Lower lobe of right lung (tissue), 2 donors: ENCODE measurements around the gene CCDC30. TPM values are rescaled to one million over a fixed set of nuclear protein-coding genes. Genes with fewer than 3 reads are reported as not detected.
A peak's percentile ranks its signal among the peaks of the same experiment; 100 is the strongest.
"Not testable (repeated sequence)": the region's sequence is repeated elsewhere in the genome, so short reads cannot be mapped to it uniquely, and the experiment has no call there.

Experiments used
- ATAC-seq, 2 donors: fragments of 200-7000 bp; cut with Tn5 transposase; one replicate each; pipeline ENCODE4 v1.9.1; 2020 to 2022; ENCODE audit warnings: mild to moderate bottlenecking in 2 of 2, moderate library complexity in 2 of 2
- DNase-seq: peaks from one replicate; pipeline ENCODE4 v3.0.0-alpha.2; 2020
- H3K27ac ChIP-seq: fragments of 200-600 bp; one replicate; pipeline ENCODE4 v1.8.0; 2022
- H3K27me3 ChIP-seq: fragments of 200-600 bp; one replicate; pipeline ENCODE4 v1.8.0; 2022; ENCODE audit warnings: low read depth
- H3K36me3 ChIP-seq: fragments of 200-600 bp; one replicate; pipeline ENCODE4 v1.8.0; 2022; ENCODE audit warnings: mild to moderate bottlenecking
- H3K4me1 ChIP-seq: fragments of 200-600 bp; one replicate; pipeline ENCODE4 v1.8.0; 2022
- H3K4me3 ChIP-seq: fragments of 200-600 bp; one replicate; pipeline ENCODE4 v1.8.0; 2022; ENCODE audit warnings: mild to moderate bottlenecking
- H3K9me3 ChIP-seq: fragments of 200-600 bp; one replicate; pipeline ENCODE4 v1.8.0; 2022
- CTCF ChIP-seq: fragments of 200-600 bp; IDR thresholded peaks from one replicate; pipeline ENCODE4 v1.8.0; 2022; ENCODE audit warnings: antibody characterized with exemption, mild to moderate bottlenecking
- intact Hi-C: fragments of 100-400 bp; cut with DNase I; formaldehyde crosslinking; loops from one replicate; pipeline ENCODE4 v1.11.0; 2022
- total RNA-seq: library from RNA; stranded (reverse); fragmentation: NEBNext Ultra II Directional; extraction: Animal tissue kit (Norgen Biotek cat#: 25700); gene quantifications from one replicate; pipeline ENCODE4 v1.2.1, GENCODE V29; 2021
- donor health status: DM: no; HTN: yes; CAD: no; lungs with severe emphysema.

The CCDC30 gene
- total RNA-seq, 1 donor from 2014 or later: 10.2 TPM

GRCh38 chr1:42676534-42677087 lies 213.5 kb downstream of the CCDC30 start:
- peaks cover 25% of the 10 kb centered on the region for H3K36me3 ChIP-seq
- H3K27me3 ChIP-seq: no peaks in the 10 kb centered on the region
- TF ChIP-seq CTCF: no peak
- peaks cover 25% of the 10 kb centered on the region for H3K4me1 ChIP-seq
- no peaks in the 10 kb centered on the region for H3K9me3 ChIP-seq
- no peak overlapping the region for H3K4me3 ChIP-seq
- DNase-seq (no peak), ATAC-seq (peak in 1 of 2 donors; percentile 38)
- intact Hi-C loops: no loop called here
- H3K27ac ChIP-seq: no peak overlapping the region

GRCh38 chr1:42679364-42679983 lies 216.4 kb downstream of the CCDC30 start:
- H3K36me3 ChIP-seq: peaks cover 25% of the 10 kb centered on the region
- intact Hi-C loops: no loop called here
- no peak for ATAC-seq
- no peak overlapping the region for H3K4me3 ChIP-seq
- H3K4me1 ChIP-seq: peaks cover 38% of the 10 kb centered on the region
- no peaks in the 10 kb centered on the region for H3K27me3 ChIP-seq
- DNase-seq: no peak
- H3K27ac ChIP-seq: no peak overlapping the region
- H3K9me3 ChIP-seq: no peaks in the 10 kb centered on the region
- TF ChIP-seq CTCF: no peak

GRCh38 chr1:42680055-42680454 lies 217.0 kb downstream of the CCDC30 start:
- peaks cover 38% of the 10 kb centered on the region for H3K4me1 ChIP-seq
- intact Hi-C loops: no loop called here
- H3K36me3 ChIP-seq: peaks cover 24% of the 10 kb centered on the region
- no peak for TF ChIP-seq CTCF
- no peak for DNase-seq
- no peak overlapping the region for H3K4me3 ChIP-seq
- H3K9me3 ChIP-seq: no peaks in the 10 kb centered on the region
- no peak for ATAC-seq
- H3K27ac ChIP-seq: no peak overlapping the region
- H3K27me3 ChIP-seq: no peaks in the 10 kb centered on the region

- peaks cover 45% of the 10 kb centered on the region for H3K4me1 ChIP-seq
- intact Hi-C loops: no loop called here
- no peak for DNase-seq
- peak in 1 of 2 donors; percentile 1 for ATAC-seq
- no peaks in the 10 kb centered on the region for H3K27me3 ChIP-seq
- H3K4me3 ChIP-seq: peak overlapping the region; percentile 76
- H3K36me3 ChIP-seq: peaks cover 13% of the 10 kb centered on the region
- TF ChIP-seq CTCF: no peak
- no peaks in the 10 kb centered on the region for H3K9me3 ChIP-seq
- peak overlapping the region; percentile 90 for H3K27ac ChIP-seq
Observed at GRCh38 chr1:42680921-42681683, 218.0 kb downstream of the CCDC30 start.

GRCh38 chr1:42681741-42682483 lies 218.8 kb downstream of the CCDC30 start, which contains the start of gene YBX1:
Gene YBX1 (plus strand): TSS chr1:42682418. CDS start chr1:42682566, 148 bp downstream.
- intact Hi-C loops: no loop called here
- peak within 1 kb of the TSS; percentile 76 for H3K4me3 ChIP-seq
- ATAC-seq: peak; percentile 98
- no peaks in the 10 kb centered on the region for H3K9me3 ChIP-seq
- peak; percentile 95 for DNase-seq
- H3K27me3 ChIP-seq: no peaks in the 10 kb centered on the region
- H3K27ac ChIP-seq: peak within 1 kb of the TSS; percentile 90
- peaks cover 52% of the 10 kb centered on the region for H3K4me1 ChIP-seq
- TF ChIP-seq CTCF: no peak
- peaks cover 13% of the 10 kb centered on the region for H3K36me3 ChIP-seq

- peaks cover 18% of the 10 kb centered on the region for H3K36me3 ChIP-seq
- peak; percentile 14 to 23 for ATAC-seq
- peaks cover 57% of the 10 kb centered on the region for H3K4me1 ChIP-seq
- H3K4me3 ChIP-seq: peak overlapping the region; percentile 76
- H3K27ac ChIP-seq: peak overlapping the region; percentile 90
- intact Hi-C loops, H3K9me3 ChIP-seq, H3K27me3 ChIP-seq, DNase-seq: not testable (repeated sequence)
Observed at GRCh38 chr1:42682484-42682738, 219.3 kb downstream of the CCDC30 start.
